KMS-11 (cell line): ENCODE results near the gene PLCB4.

Experiments used
- H2AFZ ChIP-seq: fragments of 200-600 bp; sonication (generic); 2 replicates; pipeline ENCODE4 v1.6.1; 2016; ENCODE audit warnings: antibody characterized with exemption, mixed run types, low read depth
- H3K27ac ChIP-seq: fragments of 200-600 bp; sonication (generic); 2 replicates; pipeline ENCODE4 v1.6.1; 2016; ENCODE audit warnings: mild to moderate bottlenecking, mixed run types
- H3K27me3 ChIP-seq: fragments of 200-600 bp; sonication (generic); 2 replicates; pipeline ENCODE4 v1.6.1; 2017; ENCODE audit warnings: mild to moderate bottlenecking, low read depth, mixed run types, moderate library complexity; ENCODE audit not compliant: insufficient read depth
- H3K36me3 ChIP-seq: fragments of 200-600 bp; sonication (generic); 2 replicates; pipeline ENCODE4 v1.6.1; 2017; ENCODE audit warnings: mild to moderate bottlenecking, mixed run types; ENCODE audit not compliant: insufficient read depth
- H3K4me1 ChIP-seq: fragments of 200-600 bp; sonication (generic); 2 replicates; pipeline ENCODE4 v1.6.1; 2016; ENCODE audit warnings: mild to moderate bottlenecking, low read depth, mixed run types; ENCODE audit not compliant: poor library complexity, severe bottlenecking
- H3K4me2 ChIP-seq: fragments of 200-600 bp; sonication (generic); 2 replicates; pipeline ENCODE4 v1.7.0; 2016; ENCODE audit warnings: mild to moderate bottlenecking, mixed run types
- H3K4me3 ChIP-seq: fragments of 200-600 bp; sonication (generic); IDR thresholded peaks from 2 replicates; pipeline ENCODE4 v1.6.1; 2017; ENCODE audit warnings: low read depth, low read length, mixed read lengths; ENCODE audit not compliant: insufficient read depth
- H3K79me2 ChIP-seq: fragments of 200-600 bp; sonication (generic); 2 replicates; pipeline ENCODE4 v1.6.1; 2016; ENCODE audit warnings: low read depth, mixed run types; ENCODE audit not compliant: insufficient read depth
- H3K9ac ChIP-seq: fragments of 200-600 bp; sonication (generic); 2 replicates; pipeline ENCODE4 v1.6.1; 2016; ENCODE audit warnings: mild to moderate bottlenecking, mixed run types
- H4K20me1 ChIP-seq: fragments of 200-600 bp; sonication (generic); 2 replicates; pipeline ENCODE4 v1.6.1; 2016; ENCODE audit warnings: mild to moderate bottlenecking, mixed run types; ENCODE audit not compliant: insufficient read depth
- CTCF ChIP-seq: fragments of 200-600 bp; sonication (generic); conservative IDR thresholded peaks from 2 replicates; pipeline ENCODE4 v1.6.1; 2017; ENCODE audit warnings: low read depth, mild to moderate bottlenecking, antibody characterized with exemption, low read length, moderate library complexity, mixed read lengths

Gene PLCB4

GRCh38 chr20:9496155-9496554, 427.3 kb downstream of the PLCB4 start:
- Histone ChIP-seq H3K79me2 (no peaks in the 10 kb centered on the region), H4K20me1 (no peaks in the 10 kb centered on the region), H3K9ac (no peak overlapping the region), H3K36me3 (no peaks in the 10 kb centered on the region), H3K4me2 (no peak overlapping the region), H3K4me1 (no peaks in the 10 kb centered on the region), H3K27ac (no peak overlapping the region), H3K4me3 (no peak overlapping the region), H3K27me3 (no peaks in the 10 kb centered on the region), H2AFZ (no peak overlapping the region)
- TF ChIP-seq CTCF = no peak

- Histone ChIP-seq H3K4me1 (no peaks in the 10 kb centered on the region), H3K4me3 (no peak overlapping the region), H3K9ac (no peak overlapping the region), H3K27me3 (no peaks in the 10 kb centered on the region), H3K4me2 (no peak overlapping the region), H3K79me2 (no peaks in the 10 kb centered on the region), H3K27ac (no peak overlapping the region), H4K20me1 (no peaks in the 10 kb centered on the region), H2AFZ (no peak overlapping the region), H3K36me3 (no peaks in the 10 kb centered on the region)
- TF ChIP-seq CTCF = no peak
Measured at GRCh38 chr20:9498322-9498721, 429.4 kb downstream of the PLCB4 start.

- no peak overlapping the region for H2AFZ ChIP-seq
- no peak for TF ChIP-seq CTCF
- no peaks in the 10 kb centered on the region for H3K79me2 ChIP-seq
- H3K9ac ChIP-seq = no peak overlapping the region
- H4K20me1 ChIP-seq = no peaks in the 10 kb centered on the region
- H3K4me1 ChIP-seq = no peaks in the 10 kb centered on the region
- no peak overlapping the region for H3K27ac ChIP-seq
- H3K27me3 ChIP-seq = no peaks in the 10 kb centered on the region
- no peak overlapping the region for H3K4me3 ChIP-seq
- H3K36me3 ChIP-seq = no peaks in the 10 kb centered on the region
- H3K4me2 ChIP-seq = no peak overlapping the region
Measured at GRCh38 chr20:9499126-9499899, 430.4 kb downstream of the PLCB4 start.

GRCh38 chr20:9500121-9500520, 431.2 kb downstream of the PLCB4 start:
- Histone ChIP-seq H3K4me2 (no peak overlapping the region), H3K4me1 (no peaks in the 10 kb centered on the region), H3K79me2 (no peaks in the 10 kb centered on the region)

More at GRCh38 chr20:9500121-9500520, 431.2 kb downstream of the PLCB4 start:
- H2AFZ ChIP-seq = no peak overlapping the region
- no peaks in the 10 kb centered on the region for H3K27me3 ChIP-seq
- no peaks in the 10 kb centered on the region for H3K36me3 ChIP-seq
- H3K9ac ChIP-seq = no peak overlapping the region
- TF ChIP-seq CTCF = no peak
- no peak overlapping the region for H3K4me3 ChIP-seq
- no peaks in the 10 kb centered on the region for H4K20me1 ChIP-seq
- H3K27ac ChIP-seq = no peak overlapping the region
